GM12878 (cell line): ENCODE results near the gene ARHGAP32.

Experiments
- ATF2 ChIP-seq: IDR thresholded peaks from 2 replicates; pipeline ENCODE4 v1.6.1; 2012; ENCODE audit warnings: low read length, inconsistent platforms
- CTCF ChIP-seq, 3 experiments: IDR thresholded peaks in 2 of 3; conservative IDR thresholded peaks in 1 of 3; 2 replicates each; pipeline ENCODE4 v1.5.1; 2011; ENCODE audit warnings: low read depth in 3 of 3, low read length in 3 of 3, mild to moderate bottlenecking in 3 of 3, control low read depth in 2 of 3, moderate library complexity in 2 of 3, inconsistent platforms in 1 of 3, mixed read lengths in 1 of 3; ENCODE audit not compliant: control insufficient read depth in 2 of 3, insufficient read depth in 1 of 3; ENCODE audit errors: extremely low read depth in 1 of 3
- ETV6 ChIP-seq, 2 experiments: fragments of 450-650 bp in 1 of 2; IDR thresholded peaks in 1 of 2; conservative IDR thresholded peaks in 1 of 2; 2 replicates each; pipeline ENCODE4 v1.6.1; 2014; ENCODE audit warnings: antibody characterized with exemption in 1 of 2, borderline replicate concordance in 1 of 2, low read depth in 1 of 2, mild to moderate bottlenecking in 1 of 2, moderate library complexity in 1 of 2
- GABPA ChIP-seq: IDR thresholded peaks from 2 replicates; pipeline ENCODE4 v1.6.1; 2014; ENCODE audit warnings: antibody characterized with exemption, low read depth, mild to moderate bottlenecking, inconsistent platforms
- RB1 ChIP-seq: fragments of 450-650 bp; formaldehyde crosslinking; IDR thresholded peaks from 2 replicates; pipeline ENCODE4 v1.6.1; 2017; ENCODE audit warnings: mild to moderate bottlenecking, borderline replicate concordance
- SREBF1 ChIP-seq: IDR thresholded peaks from 2 replicates; pipeline ENCODE4 v1.6.1; 2012; ENCODE audit warnings: mild to moderate bottlenecking, low read length
- TBL1XR1 ChIP-seq: IDR thresholded peaks from 2 replicates; pipeline ENCODE4 v1.6.1; 2012; ENCODE audit warnings: low read depth, low read length, improper control_type of control experiment
- TCF12 ChIP-seq: IDR thresholded peaks from 2 replicates; pipeline ENCODE4 v1.6.1; 2011; ENCODE audit warnings: low read depth, mild to moderate bottlenecking, low read length
- ZNF24 ChIP-seq: fragments of 450-650 bp; IDR thresholded peaks from 2 replicates; pipeline ENCODE4 v1.6.1; 2017; ENCODE audit warnings: antibody characterized with exemption, mild to moderate bottlenecking
- ZZZ3 ChIP-seq: IDR thresholded peaks from 2 replicates; pipeline ENCODE4 v1.6.1; 2011; ENCODE audit warnings: low read depth; ENCODE audit not compliant: control insufficient read depth, insufficient read length

GRCh38 chr11:129191649-129192048 lies 476 bp downstream of the ARHGAP32 start:
- TF ChIP-seq ZZZ3 (no peak), RB1 (no peak), GABPA (no peak), TCF12 (no peak), TBL1XR1 (no peak), ATF2 (no peak), SREBF1 (no peak), ETV6 (conservative IDR thresholded peaks at IDR 0.05 in 1 of 2, IDR thresholded peaks at IDR 0.05 in 1 of 2; ENCODE audit: borderline replicate concordance in 1 of 2, low read depth in 1 of 2) (no peak), CTCF (IDR thresholded peaks at IDR 0.05 in 2 of 3, conservative IDR thresholded peaks at IDR 0.05 in 1 of 3; ENCODE audit: control insufficient read depth in 2 of 3, extremely low read depth in 1 of 3, insufficient read depth in 1 of 3, low read depth in 3 of 3, low read length in 3 of 3) (no peak), ZNF24 (no peak)
